PFSK-1 (cell line): ENCODE measurements around the gene PRCD.

Experiments used
- POLR2AphosphoS5 ChIP-seq: IDR thresholded peaks from 2 replicates; pipeline ENCODE4 v1.6.1; 2012; ENCODE audit warnings: low read depth, mild to moderate bottlenecking, control low read depth, low read length, moderate library complexity
- SIN3A ChIP-seq: IDR thresholded peaks from 2 replicates; pipeline ENCODE4 v1.6.1; 2012; ENCODE audit warnings: mild to moderate bottlenecking, low read length, moderate library complexity, borderline replicate concordance; ENCODE audit not compliant: insufficient read depth

DNA sequence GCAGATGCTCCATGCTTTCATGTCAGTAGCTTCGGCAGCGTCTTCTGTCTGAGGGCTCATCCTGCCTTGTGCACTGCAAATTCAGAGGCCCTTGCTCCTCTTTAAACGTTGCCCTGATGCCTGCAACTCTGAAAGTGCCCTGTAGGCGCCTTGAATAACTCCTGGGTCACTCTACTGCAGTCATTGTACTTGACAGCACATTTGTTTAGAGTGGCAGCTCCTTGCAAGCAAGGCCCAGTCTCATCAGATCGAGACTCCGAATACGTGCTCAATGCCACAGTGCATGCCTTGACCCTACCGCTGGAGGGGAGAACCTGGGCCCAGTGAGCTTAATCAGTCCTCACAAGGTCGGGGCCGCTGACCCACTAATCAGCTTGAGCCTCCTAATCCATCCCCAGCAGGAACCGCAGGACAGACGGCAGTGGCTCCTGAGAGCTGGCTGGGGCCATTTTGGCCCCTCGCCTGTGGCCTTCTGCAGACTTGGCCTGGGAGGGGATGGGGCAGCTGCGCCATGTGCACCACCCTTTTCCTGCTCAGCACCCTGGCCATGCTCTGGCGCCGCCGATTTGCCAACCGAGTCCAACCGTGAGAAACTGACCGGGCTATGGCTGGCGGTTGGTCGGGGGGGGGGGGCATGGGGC, at the start of gene PRCD:
- TF ChIP-seq POLR2AphosphoS5 (no peak), SIN3A (no peak)
